ENCODE data around the gene MAB21L3.

MAB21L3 gene

GRCh38 chr1:116154536-116154935 lies 43.3 kb downstream of the MAB21L3 start:
- H2AFZ ChIP-seq (ENCODE audit: low read depth, low read length, severe bottlenecking), result no peak overlapping the region
- no peaks in the 10 kb centered on the region for H4K20me1 ChIP-seq (ENCODE audit: low read depth, low read length)
- no peaks in the 10 kb centered on the region for H3K79me2 ChIP-seq (ENCODE audit: insufficient read depth, low read length)
- no peak overlapping the region for H3K4me2 ChIP-seq (ENCODE audit: low read depth, low read length, poor library complexity, severe bottlenecking)
- no peaks in the 10 kb centered on the region for H3K9me3 ChIP-seq (ENCODE audit: insufficient read depth, low read length)
- no peaks in the 10 kb centered on the region for H3F3A ChIP-seq (ENCODE audit: insufficient read depth)
- TF ChIP-seq EZH2phosphoT487 (conservative IDR thresholded peaks at IDR 0.05; ENCODE audit: low read length) (no peak), CTCF (IDR thresholded peaks at IDR 0.05; ENCODE audit: insufficient read depth, low read length, poor library complexity, severe bottlenecking) (no peak)
- H3K4me3 ChIP-seq (ENCODE audit: insufficient read depth, low read length, poor library complexity, severe bottlenecking), result no peak overlapping the region
- no peak overlapping the region for H3K9ac ChIP-seq (ENCODE audit: low read length)
- no peak overlapping the region for H3K27ac ChIP-seq (ENCODE audit: low read depth, low read length)
- H3K27me3 ChIP-seq (ENCODE audit: low read length), result no peaks in the 10 kb centered on the region
- H3K9me2 ChIP-seq (replicated peaks; ENCODE audit: insufficient read depth, low read length), result no peaks in the 10 kb centered on the region
- H3K36me3 ChIP-seq (ENCODE audit: low read length), result no peaks in the 10 kb centered on the region

DNA sequence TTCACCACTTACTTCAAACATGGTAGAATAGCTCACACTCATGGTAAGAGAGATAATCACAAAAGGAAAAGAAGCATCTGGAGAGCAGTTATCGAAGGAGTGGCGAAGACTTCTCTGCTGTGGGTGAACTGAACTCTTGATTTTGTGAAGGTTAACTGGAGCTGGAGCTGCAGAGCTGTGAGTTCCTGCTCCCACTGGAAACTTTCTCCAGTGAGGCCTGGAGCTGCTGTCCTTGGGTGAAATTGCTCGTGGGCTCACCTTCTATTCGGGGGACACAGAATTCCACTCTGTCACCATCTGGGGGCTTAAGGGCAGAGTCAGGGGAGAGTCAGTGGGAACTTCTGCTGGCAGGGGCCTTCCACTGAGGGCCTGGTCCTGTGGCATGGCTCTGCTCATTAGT lies 45.9 kb downstream of the MAB21L3 start:
- no peak overlapping the region for H3K4me3 ChIP-seq (ENCODE audit: insufficient read depth, low read length, poor library complexity, severe bottlenecking)

DNA sequence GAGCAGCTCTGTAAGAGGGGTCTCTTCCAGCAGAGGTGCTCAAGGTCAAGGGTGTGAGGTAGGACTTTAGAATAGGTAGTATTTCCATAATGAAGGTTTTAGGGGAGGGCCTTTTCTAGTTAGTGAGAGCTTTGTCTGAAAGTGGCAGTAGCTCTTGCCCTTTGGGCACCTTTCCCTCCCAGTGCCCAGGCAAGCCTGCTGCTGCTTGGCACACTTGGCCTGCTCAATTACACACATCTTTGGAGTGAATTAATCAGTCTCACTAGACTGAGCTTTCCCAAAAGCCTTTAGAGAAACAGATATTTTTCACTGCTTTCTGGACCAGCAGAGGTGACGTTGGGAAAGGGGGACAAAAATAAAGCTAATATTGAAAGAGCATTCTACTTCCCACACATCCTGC lies 48.0 kb downstream of the MAB21L3 start:
- Histone ChIP-seq H3K27ac (ENCODE audit: low read depth, low read length) (no peak overlapping the region), H2AFZ (ENCODE audit: low read depth, low read length, severe bottlenecking) (no peak overlapping the region), H3K4me2 (ENCODE audit: low read depth, low read length, poor library complexity, severe bottlenecking) (no peak overlapping the region), H3K79me2 (ENCODE audit: insufficient read depth, low read length) (no peaks in the 10 kb centered on the region), H4K20me1 (ENCODE audit: low read depth, low read length) (no peaks in the 10 kb centered on the region), H3F3A (ENCODE audit: insufficient read depth) (no peaks in the 10 kb centered on the region), H3K9me2 (replicated peaks; ENCODE audit: insufficient read depth, low read length) (no peaks in the 10 kb centered on the region), H3K27me3 (ENCODE audit: low read length) (no peaks in the 10 kb centered on the region), H3K9ac (ENCODE audit: low read length) (no peak overlapping the region), H3K9me3 (ENCODE audit: insufficient read depth, low read length) (no peaks in the 10 kb centered on the region), H3K4me3 (ENCODE audit: insufficient read depth, low read length, poor library complexity, severe bottlenecking) (no peak overlapping the region), H3K36me3 (ENCODE audit: low read length) (no peaks in the 10 kb centered on the region)
- TF ChIP-seq CTCF (IDR thresholded peaks at IDR 0.05; ENCODE audit: insufficient read depth, low read length, poor library complexity, severe bottlenecking), result no peak
- no peak for TF ChIP-seq EZH2phosphoT487 (conservative IDR thresholded peaks at IDR 0.05; ENCODE audit: low read length)

More for the DNA sequence above, 45.9 kb downstream of the MAB21L3 start:
- Histone ChIP-seq H3K9me3 (ENCODE audit: insufficient read depth, low read length) (no peaks in the 10 kb centered on the region), H3K27ac (ENCODE audit: low read depth, low read length) (no peak overlapping the region), H4K20me1 (ENCODE audit: low read depth, low read length) (no peaks in the 10 kb centered on the region), H3K9me2 (replicated peaks; ENCODE audit: insufficient read depth, low read length) (no peaks in the 10 kb centered on the region), H3K27me3 (ENCODE audit: low read length) (no peaks in the 10 kb centered on the region), H3K4me2 (ENCODE audit: low read depth, low read length, poor library complexity, severe bottlenecking) (no peak overlapping the region), H2AFZ (ENCODE audit: low read depth, low read length, severe bottlenecking) (no peak overlapping the region), H3K36me3 (ENCODE audit: low read length) (no peaks in the 10 kb centered on the region), H3K9ac (ENCODE audit: low read length) (no peak overlapping the region), H3K79me2 (ENCODE audit: insufficient read depth, low read length) (no peaks in the 10 kb centered on the region), H3F3A (ENCODE audit: insufficient read depth) (no peaks in the 10 kb centered on the region)
- TF ChIP-seq CTCF (IDR thresholded peaks at IDR 0.05; ENCODE audit: insufficient read depth, low read length, poor library complexity, severe bottlenecking), result no peak
- no peak for TF ChIP-seq EZH2phosphoT487 (conservative IDR thresholded peaks at IDR 0.05; ENCODE audit: low read length)

Data from SU-DHL-6 (cell line).